ENCODE results near the gene ATF7.

GRCh38 chr12:53536962-53537361 is 89.2 kb downstream of the ATF7 start:
- TF ChIP-seq CTCF (conservative IDR thresholded peaks at IDR 0.05 in 1 of 2, IDR thresholded peaks at IDR 0.05 in 1 of 2; ENCODE audit: extremely low read depth in 1 of 2, insufficient read depth in 1 of 2, low read depth in 1 of 2, low read length in 2 of 2) (no peak), EZH2 (IDR thresholded peaks at IDR 0.05; ENCODE audit: borderline replicate concordance, low read length) (no peak)
